Activated CD8-positive, alpha-beta T cell treated with anti-CD3 and anti-CD28 coated beads for 36 hours (primary cell): ENCODE measurements around the gene MAP2K1. TPM values are rescaled to one million over a fixed set of nuclear protein-coding genes. Genes with fewer than 3 reads are reported as not detected.

Experiments
- ATAC-seq: fragments of 200-7000 bp; cut with Tn5 transposase; one replicate; pipeline ENCODE4 v1.10.0; 2021; ENCODE audit warnings: mild to moderate bottlenecking, moderate library complexity
- CTCF ChIA-PET: fragments of 350-600 bp; sonication (Branson Sonifier 250); formaldehyde crosslinking; loops from one replicate; lab custom pipeline; 2021; ENCODE audit warnings: antibody characterized with exemption; lab: Charles Lee
- POLR2A ChIA-PET: fragments of 350-600 bp; sonication (Branson Sonifier 250); formaldehyde crosslinking; loops from one replicate; lab custom pipeline; 2021; ENCODE audit warnings: antibody characterized with exemption; lab: Charles Lee
- DNase-seq: peaks from one replicate; pipeline ENCODE4 v3.0.0-alpha.2; 2020
- H3K27ac Mint-ChIP-seq: one replicate; pipeline ENCODE4 v1.8.0; 2021; ENCODE audit warnings: mild to moderate bottlenecking, mixed read lengths
- H3K27me3 Mint-ChIP-seq: one replicate; pipeline ENCODE4 v1.8.0; 2021; ENCODE audit warnings: mixed read lengths
- H3K36me3 Mint-ChIP-seq: one replicate; pipeline ENCODE4 v1.8.0; 2021; ENCODE audit warnings: low read depth, mixed read lengths
- H3K4me1 Mint-ChIP-seq: one replicate; pipeline ENCODE4 v1.8.0; 2021; ENCODE audit warnings: low read depth, mixed read lengths
- H3K4me3 Mint-ChIP-seq: one replicate; pipeline ENCODE4 v1.8.0; 2021; ENCODE audit warnings: mild to moderate bottlenecking, moderate library complexity, mixed read lengths
- H3K9me3 Mint-ChIP-seq: one replicate; pipeline ENCODE4 v1.8.0; 2021; ENCODE audit warnings: mixed read lengths
- intact Hi-C: fragments of 100-400 bp; cut with micrococcal nuclease; formaldehyde crosslinking; loops from one replicate; pipeline ENCODE4 v1.10.0; 2022
- total RNA-seq, 2 experiments: library from RNA; stranded (reverse); gene quantifications; one replicate each; pipeline ENCODE4 v1.2.3, GENCODE V29; 2021
- TF ChIP-seq, protein P1 (sequence below): fragments of 200-600 bp; IDR thresholded peaks from one replicate; pipeline ENCODE4 v1.8.0; 2022; ENCODE audit warnings: antibody characterized with exemption, mild to moderate bottlenecking

MAP2K1 gene
- total RNA-seq, 2 experiments from 2014 or later = 117 to 118 TPM

DNA sequence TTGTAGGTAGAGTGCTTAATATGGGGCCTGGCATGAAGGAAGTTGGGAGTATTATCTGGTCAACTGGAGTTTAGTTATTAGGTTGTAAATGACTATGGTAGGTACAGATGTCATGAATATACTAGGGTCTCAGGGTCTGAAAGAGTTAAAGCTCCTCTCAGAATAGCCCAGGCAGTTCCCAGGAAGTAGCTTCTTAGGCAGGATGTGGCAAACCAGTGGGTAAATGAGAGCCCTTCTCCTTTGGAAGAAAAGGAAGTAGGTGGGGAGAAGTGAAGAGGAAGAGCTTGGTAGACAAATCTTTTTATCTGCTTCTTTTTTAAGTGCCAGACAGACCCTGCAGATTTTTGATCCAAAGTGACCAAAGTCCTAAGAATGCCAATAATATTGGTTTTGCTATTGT is 24.5 kb downstream of the MAP2K1 start:
- ChIA-PET CTCF (interaction anchor here (0.9 to 1.5 kb wide), 2 partner anchors 9 to 87 kb away, joined by 3 to 4 read pairs; partner anchors contain the start of gene SNAPC5), POLR2A (interaction anchor here (1.7 kb wide), 1 partner anchor 8 kb away, joined by 5 read pairs; no protein-coding TSS in a partner anchor)
- TF ChIP-seq, protein P1, sequence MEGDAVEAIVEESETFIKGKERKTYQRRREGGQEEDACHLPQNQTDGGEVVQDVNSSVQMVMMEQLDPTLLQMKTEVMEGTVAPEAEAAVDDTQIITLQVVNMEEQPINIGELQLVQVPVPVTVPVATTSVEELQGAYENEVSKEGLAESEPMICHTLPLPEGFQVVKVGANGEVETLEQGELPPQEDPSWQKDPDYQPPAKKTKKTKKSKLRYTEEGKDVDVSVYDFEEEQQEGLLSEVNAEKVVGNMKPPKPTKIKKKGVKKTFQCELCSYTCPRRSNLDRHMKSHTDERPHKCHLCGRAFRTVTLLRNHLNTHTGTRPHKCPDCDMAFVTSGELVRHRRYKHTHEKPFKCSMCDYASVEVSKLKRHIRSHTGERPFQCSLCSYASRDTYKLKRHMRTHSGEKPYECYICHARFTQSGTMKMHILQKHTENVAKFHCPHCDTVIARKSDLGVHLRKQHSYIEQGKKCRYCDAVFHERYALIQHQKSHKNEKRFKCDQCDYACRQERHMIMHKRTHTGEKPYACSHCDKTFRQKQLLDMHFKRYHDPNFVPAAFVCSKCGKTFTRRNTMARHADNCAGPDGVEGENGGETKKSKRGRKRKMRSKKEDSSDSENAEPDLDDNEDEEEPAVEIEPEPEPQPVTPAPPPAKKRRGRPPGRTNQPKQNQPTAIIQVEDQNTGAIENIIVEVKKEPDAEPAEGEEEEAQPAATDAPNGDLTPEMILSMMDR = no peak
- Mint-ChIP-seq H3K27ac (peak overlapping the region; percentile 72), H3K9me3 (peaks cover 12% of the 10 kb centered on the region), H3K4me1 (peaks cover 74% of the 10 kb centered on the region), H3K27me3 (no peaks in the 10 kb centered on the region), H3K4me3 (peak overlapping the region; percentile 23), H3K36me3 (peaks cover 52% of the 10 kb centered on the region)
- DNase-seq (no peak), ATAC-seq (no peak)
- intact Hi-C loops = no loop called here

GRCh38 chr15:66412220-66412619 is 25.5 kb downstream of the MAP2K1 start:
- peaks cover 49% of the 10 kb centered on the region for H3K36me3 Mint-ChIP-seq

DNA sequence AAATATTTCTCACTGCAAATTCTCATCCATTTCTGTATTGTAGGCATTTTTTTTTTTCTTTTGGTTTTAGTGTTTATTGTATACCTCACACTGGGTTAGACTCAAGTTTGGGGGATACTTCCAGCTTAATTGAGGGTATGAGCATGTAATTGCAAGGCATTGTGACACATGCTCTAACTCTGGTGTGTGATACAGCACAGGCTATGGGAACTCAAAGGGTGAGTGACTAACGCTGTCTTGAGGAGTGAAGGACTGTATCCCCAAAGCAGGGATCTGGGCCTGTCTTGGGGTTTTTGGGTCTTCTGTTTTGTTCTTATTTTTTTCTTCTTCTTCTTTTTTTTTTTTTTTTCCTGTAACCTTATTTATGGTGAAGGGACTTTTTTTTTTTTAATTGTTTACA is 26.9 kb downstream of the MAP2K1 start:
- CTCF ChIA-PET = interaction anchor here (3.6 kb wide), 1 partner anchor 9 kb away, joined by 18 read pairs; no protein-coding TSS in a partner anchor
- DNase-seq (no peak), ATAC-seq (no peak)
- Mint-ChIP-seq H3K27ac (no peak overlapping the region), H3K27me3 (no peaks in the 10 kb centered on the region), H3K4me3 (no peak overlapping the region), H3K36me3 (peaks cover 52% of the 10 kb centered on the region), H3K9me3 (peaks cover 12% of the 10 kb centered on the region), H3K4me1 (peaks cover 73% of the 10 kb centered on the region)
- POLR2A ChIA-PET = interaction anchor here (1.0 kb wide), 1 partner anchor 27 kb away, joined by 3 read pairs; the partner anchor contains the start of gene MAP2K1
- TF ChIP-seq, protein P1 = no peak
- intact Hi-C loops = no loop called here

More at GRCh38 chr15:66412220-66412619, 25.5 kb downstream of the MAP2K1 start:
- ChIA-PET CTCF (interaction anchor here (1.0 to 3.6 kb wide), 3 partner anchors 8 to 85 kb away, joined by 3 to 18 read pairs (median 3); partner anchors contain the start of gene SNAPC5), POLR2A (interaction anchor here (0.6 to 1.7 kb wide), 2 partner anchors 9 to 16 kb away, joined by 3 to 5 read pairs; no protein-coding TSS in a partner anchor)
- intact Hi-C loops = no loop called here
- ATAC-seq = no peak
- Mint-ChIP-seq H3K4me3 (no peak overlapping the region), H3K27me3 (no peaks in the 10 kb centered on the region), H3K9me3 (peaks cover 12% of the 10 kb centered on the region), H3K27ac (no peak overlapping the region), H3K4me1 (peaks cover 78% of the 10 kb centered on the region)
- no peak for DNase-seq
- TF ChIP-seq, protein P1 = no peak

DNA sequence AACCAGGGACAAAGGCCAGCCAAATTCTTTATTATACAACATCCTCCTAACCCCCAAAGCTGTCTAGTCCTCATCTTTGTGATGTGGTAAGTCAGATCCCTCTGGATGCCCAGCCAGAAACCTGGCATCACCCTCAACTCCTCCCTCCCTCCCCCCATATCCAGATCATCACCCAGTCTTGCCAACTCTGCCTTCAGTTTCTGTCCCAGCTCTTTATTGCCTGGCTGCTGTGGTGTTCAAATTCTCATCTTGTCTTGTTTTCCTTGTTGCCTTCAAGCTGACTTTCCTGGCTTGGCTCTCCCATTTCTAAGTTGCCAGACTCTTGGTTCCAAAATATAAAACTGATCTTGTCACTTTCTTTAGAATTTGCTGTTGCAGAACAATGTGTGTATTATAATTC is 28.6 kb downstream of the MAP2K1 start:
- Mint-ChIP-seq H3K4me1 (peaks cover 60% of the 10 kb centered on the region), H3K27ac (no peak overlapping the region), H3K9me3 (peaks cover 12% of the 10 kb centered on the region), H3K27me3 (no peaks in the 10 kb centered on the region), H3K36me3 (peaks cover 48% of the 10 kb centered on the region), H3K4me3 (no peak overlapping the region)
- intact Hi-C loops = no loop called here
- POLR2A ChIA-PET = no interaction called here
- DNase-seq = no peak
- TF ChIP-seq, protein P1 = no peak
- no peak for ATAC-seq
- CTCF ChIA-PET = interaction anchor here (1.2 to 3.6 kb wide), 3 partner anchors 11 to 83 kb away, joined by 3 to 18 read pairs (median 4); no protein-coding TSS in a partner anchor

- peaks cover 42% of the 10 kb centered on the region for H3K36me3 Mint-ChIP-seq
- H3K27ac Mint-ChIP-seq = no peak overlapping the region
- ChIA-PET POLR2A (no interaction called here), CTCF (interaction anchor here (1.6 kb wide), 1 partner anchor 13 kb away, joined by 5 read pairs; no protein-coding TSS in a partner anchor)
- no peak overlapping the region for H3K4me3 Mint-ChIP-seq
- DNase-seq (no peak), ATAC-seq (no peak)
- TF ChIP-seq, protein P1 = no peak
- intact Hi-C loops = no loop called here
- H3K9me3 Mint-ChIP-seq = peaks cover 12% of the 10 kb centered on the region
- H3K4me1 Mint-ChIP-seq = peaks cover 51% of the 10 kb centered on the region
- H3K27me3 Mint-ChIP-seq = no peaks in the 10 kb centered on the region
Observed at GRCh38 chr15:66417736-66418135, 31.0 kb downstream of the MAP2K1 start.
